Hepatic stellate cell (primary cell): ENCODE results near the gene CCDC97.
"Not testable (repeated sequence)": the region's sequence is repeated elsewhere in the genome, so short reads cannot be mapped to it uniquely, and the experiment has no call there.

Source experiments
- DNase-seq: peaks from one replicate; pipeline ENCODE4 v3.0.0; 2011; ENCODE audit warnings: low spot score

The CCDC97 gene

DNA sequence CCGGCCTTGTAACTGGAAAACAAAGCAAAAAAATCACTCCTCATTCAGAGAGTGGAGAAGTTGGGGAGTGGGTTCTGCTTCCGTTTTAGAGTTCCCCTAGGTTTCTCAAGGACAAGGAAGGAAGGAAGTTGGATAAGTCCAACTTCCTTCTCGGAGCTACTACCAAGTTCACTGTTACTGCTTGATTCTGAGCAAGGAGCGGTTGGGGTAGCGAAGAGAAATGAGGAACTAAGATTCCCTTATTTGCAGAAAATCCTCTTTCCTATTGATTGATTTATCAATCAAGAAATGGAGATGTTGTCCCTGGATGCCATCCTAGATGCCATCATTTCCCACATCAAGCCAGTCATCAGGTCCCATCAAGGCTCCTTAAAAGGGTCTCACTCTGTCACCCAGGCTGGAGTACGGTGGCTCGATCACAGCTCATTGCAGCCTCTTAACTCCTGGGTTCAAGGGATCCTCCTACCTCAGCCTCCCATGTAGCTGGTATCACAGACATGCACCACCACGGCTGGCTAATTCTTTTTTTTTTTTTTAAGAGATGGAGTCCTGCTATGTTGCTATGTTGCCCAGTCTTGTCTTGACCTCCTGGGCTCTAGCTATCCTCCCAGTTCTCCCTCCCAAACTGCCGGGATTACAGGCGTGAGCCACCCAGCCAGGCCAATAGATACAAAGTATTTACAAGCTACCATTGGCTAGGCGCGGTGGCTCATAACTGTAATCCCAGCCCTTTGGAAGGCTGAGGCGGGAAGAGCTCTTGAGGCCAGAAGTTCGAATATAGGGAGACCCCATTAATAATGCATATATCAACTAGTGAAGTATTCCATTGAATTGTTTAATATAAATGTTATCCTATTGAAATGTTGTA is 54.8 kb downstream of the CCDC97 start:
- no peak for DNase-seq

DNA sequence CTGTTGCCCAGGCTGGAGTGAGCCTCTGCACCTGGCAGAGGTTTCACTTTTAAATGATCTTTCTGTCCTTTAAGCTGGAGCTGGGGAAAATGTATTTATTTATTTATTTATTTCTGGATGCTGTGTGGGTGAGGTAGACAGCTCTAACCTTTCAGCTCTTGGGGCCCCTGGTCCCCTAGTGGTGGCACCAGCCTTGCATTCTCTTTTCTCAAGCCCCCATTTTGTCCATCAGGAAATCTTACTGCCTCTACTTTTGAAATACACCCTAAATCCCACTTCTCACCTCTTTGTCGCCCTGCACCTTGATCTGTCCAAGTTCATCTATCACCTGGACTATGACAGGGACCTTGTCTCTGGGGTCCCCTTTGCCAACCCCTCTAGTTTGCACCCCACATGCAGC is 56.1 kb downstream of the CCDC97 start:
- DNase-seq, result no peak

DNA sequence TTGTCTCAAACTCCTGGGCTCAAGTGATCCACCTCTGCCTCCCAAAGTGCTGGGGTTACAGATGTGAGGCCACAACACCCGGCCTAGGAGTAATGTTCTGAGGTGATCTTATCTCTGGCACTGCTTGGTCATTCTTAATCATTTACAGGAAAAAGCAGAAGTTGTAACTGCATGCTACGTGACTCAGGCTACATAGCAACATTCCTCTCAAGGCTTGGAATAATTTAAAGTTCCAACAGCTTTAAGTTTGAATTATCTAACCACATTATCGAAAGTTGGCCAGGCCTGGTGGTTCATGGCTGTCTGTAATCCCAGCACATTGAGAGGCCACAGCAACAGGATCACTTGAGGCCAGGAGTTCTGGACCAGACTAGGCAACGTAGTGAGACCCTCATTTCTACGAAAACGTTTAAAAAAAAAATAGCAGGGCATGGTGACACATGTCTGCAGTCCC is 57.9 kb downstream of the CCDC97 start:
- peak; percentile 64 for DNase-seq

DNA sequence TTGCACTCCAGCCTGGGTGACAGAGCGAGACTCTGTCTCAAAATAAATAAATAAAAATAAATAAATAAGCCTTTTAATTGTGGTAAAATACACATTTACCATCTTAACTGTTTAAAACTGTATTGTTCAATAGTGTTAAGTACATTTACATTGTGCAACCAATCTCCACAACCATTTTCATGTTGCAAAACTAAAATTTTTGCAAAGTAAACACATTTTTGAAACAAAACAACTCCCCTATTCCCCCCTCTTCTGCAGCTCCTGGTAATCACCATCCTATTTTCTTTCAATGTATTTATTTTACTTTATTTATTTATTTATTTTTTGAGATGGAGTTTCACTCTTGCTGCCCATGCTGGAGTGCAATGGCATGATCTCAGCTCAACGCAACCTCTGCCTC is 59.8 kb downstream of the CCDC97 start:
- no peak for DNase-seq

DNA sequence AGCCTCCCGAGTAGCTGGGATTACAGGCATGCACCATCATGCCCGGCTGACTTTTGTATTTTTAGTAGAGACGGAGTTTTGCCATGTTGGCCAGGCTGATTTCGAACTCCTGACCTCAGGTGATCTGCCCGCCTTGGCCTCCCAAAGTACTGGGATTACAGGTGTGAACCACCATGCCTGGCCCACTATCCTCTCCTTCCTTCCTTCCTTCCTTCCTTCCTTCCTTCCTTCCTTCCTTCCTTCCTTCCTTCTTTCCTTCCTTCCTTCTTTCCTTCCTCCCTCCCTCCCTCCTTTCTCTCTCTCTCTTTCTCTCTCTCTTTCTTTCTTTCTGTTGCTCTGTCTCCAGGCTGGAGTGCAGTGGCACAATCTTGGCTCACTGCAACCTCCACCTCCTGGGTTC is 61.1 kb downstream of the CCDC97 start:
- not testable (repeated sequence) for DNase-seq

DNA sequence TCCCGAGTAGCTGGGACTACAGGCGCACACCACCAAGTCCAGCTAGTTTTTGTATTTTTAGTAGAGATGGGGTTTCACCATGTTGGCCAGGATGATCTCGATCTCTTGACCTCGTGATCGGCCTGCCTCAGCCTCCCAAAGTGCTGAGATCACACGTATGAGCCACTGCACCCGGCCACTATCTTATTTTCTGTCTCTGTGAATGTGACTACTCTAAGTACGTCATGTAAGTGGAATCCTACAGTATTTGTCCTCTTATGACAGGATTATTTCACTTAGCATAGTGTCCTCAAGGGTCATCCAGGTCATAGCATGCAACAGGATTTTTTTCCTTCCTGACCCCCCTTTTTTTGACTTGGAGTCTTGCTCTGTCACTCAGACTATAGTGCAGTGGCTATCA is 61.6 kb downstream of the CCDC97 start:
- DNase-seq, result no peak

DNA sequence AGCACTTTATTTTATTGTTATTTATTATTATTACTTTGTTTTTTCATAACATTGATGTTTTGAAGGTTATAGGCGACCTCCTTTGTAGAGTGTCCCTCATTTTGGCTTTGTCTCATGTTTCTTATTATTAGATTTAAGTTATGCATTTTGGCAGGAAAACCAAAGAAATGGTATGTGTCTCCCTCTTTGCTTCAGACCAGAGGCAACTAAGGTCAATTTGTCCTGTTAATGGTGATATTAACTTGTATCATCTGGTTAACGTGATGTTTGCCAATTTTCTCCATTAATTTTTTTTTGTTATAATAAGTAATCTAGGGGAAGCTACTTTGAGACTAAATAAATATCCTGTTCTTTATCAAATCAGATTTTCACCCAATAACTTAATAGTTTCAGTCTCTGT is 62.5 kb downstream of the CCDC97 start:
- no peak for DNase-seq

DNA sequence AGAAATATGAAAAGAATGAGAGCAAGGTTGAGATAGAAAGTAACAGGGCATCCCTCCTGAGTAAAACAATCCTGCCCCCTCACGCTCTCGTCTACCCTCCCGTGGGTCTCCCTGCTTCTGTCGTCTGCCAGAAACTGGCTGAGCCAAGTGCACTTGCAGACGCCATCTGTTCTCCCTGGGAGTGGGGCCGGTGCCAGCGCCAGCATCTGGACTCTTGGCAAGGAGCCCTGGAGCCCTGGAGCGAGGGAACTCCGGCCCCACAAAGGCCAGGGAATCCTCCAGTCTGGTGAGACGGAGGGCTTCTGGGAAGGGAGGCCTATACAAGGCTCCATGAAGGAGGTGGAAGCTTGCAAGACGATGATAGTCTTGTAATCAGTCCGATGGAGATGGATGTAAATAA is 64.0 kb downstream of the CCDC97 start:
- DNase-seq, result peak; percentile 75
